ENCODE data around the gene SPOCK2. TPM values are rescaled to one million over a fixed set of nuclear protein-coding genes. Genes with fewer than 3 reads are reported as not detected.

Gene SPOCK2
- total and polyA plus RNA-seq, 2 of the 13 experiments (the other 11 are each of a cell fraction or from before 2014, with no cell fraction given), result 8.6 to 30.6 TPM

DNA sequence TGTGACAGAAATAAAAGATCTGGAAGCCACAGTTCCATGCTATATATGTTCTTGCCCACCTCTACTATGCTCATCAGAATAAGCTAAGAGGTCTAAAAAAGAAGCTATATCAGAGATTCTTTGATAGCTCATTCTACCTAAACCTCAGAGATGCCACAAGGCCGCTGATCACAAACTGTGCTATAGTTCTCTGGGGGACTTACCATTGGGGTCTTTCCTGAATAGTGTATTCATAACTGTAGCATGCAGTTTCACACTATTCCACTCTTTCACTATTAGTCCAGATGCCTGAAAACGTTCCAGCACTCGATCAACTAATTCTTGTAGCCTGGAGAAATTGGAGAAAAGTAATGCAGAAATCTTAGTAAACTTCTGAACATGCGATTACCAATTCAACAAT is 44.5 kb upstream of the SPOCK2 start:
- intact Hi-C loops (cut with micrococcal nuclease; ENCODE audit: unreplicated experiment), result no loop called here

DNA sequence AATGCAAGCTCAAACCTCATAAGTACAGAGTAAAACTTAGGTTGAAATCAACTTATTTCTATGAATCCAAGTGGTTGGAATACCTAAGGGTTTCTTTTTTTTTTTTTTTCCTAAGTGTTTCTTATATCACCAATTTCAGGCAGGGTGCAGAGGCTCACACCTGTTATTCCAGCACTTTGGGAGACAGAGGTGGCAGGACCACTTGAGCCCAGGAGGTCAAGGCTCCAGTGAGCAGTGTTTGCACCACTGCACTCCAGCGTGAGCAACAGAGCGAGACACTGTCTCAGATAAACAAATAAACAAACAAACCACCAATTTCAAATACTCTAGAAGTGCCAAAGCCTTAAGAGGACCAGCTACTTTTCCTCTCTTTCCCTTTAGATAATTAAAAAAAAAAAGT is 39.2 kb upstream of the SPOCK2 start:
- peaks cover 0 to 5% of the 10 kb centered on the region in 2 experiments; a peak in 4 of 5 replicates for H3K36me3 ChIP-seq (replicated peaks in 1 of 2; ENCODE audit: control insufficient read depth in 1 of 2, insufficient read depth in 2 of 2, low read length in 2 of 2)
- no peaks in the 10 kb centered on the region for H3K9me3 ChIP-seq (ENCODE audit: low read length)
- TF ChIP-seq KDM2A (CRISPR knock-in tag; IDR thresholded peaks at IDR 0.05; ENCODE audit: borderline replicate concordance, low read depth), result no peak
- no peaks in the 10 kb centered on the region for H3K79me2 ChIP-seq (ENCODE audit: insufficient read depth, low read length)
- no peak for ATAC-seq
- POLR2A ChIA-PET, result interaction anchor here (1.0 kb wide), 1 partner anchor 32 kb away, joined by 3 read pairs; no protein-coding TSS in a partner anchor
- no peak overlapping the region for H3K4me2 ChIP-seq (ENCODE audit: low read depth, low read length)
- DNase-seq (ENCODE audit: low spot score), result no peak
- H3K27me3 ChIP-seq (ENCODE audit: control insufficient read depth in 1 of 2, insufficient read depth in 2 of 2, low read length in 2 of 2), result no peaks in the 10 kb centered on the region
- intact Hi-C loops (cut with micrococcal nuclease; ENCODE audit: unreplicated experiment), result loop anchor here (10.0 kb wide), 1 partner anchor 97 kb away; no protein-coding TSS in a partner anchor
- WGBS (ENCODE audit: low lambda C conversion rate), result 98% methylated on average over 2 of the region's 2 CpGs
- CTCF ChIA-PET (ENCODE audit: low intra/inter-chr PET ratio, low total read pairs), result interaction anchor here (1.8 kb wide), 1 partner anchor 201 kb away, joined by 4 read pairs; no protein-coding TSS in a partner anchor
- in situ Hi-C loops (cut with HindIII; ENCODE audit: extremely low pct_ligation_motif_present, low pct_unique_long_range_greater_than_20kb), result no loop called here
- H3K4me3 ChIP-seq (replicated peaks in 1 of 3; ENCODE audit: insufficient read depth in 1 of 3, low read depth in 2 of 3, low read length in 3 of 3), result no peak overlapping the region
- no peaks in the 10 kb centered on the region for H3K4me1 ChIP-seq (ENCODE audit: insufficient read depth, low read length)
- no peak overlapping the region for H3K27ac ChIP-seq (ENCODE audit: extremely low read length, insufficient read depth, low read length)
- no peak overlapping the region for H2AFZ ChIP-seq (ENCODE audit: low read length)
- no peak for FAIRE-seq
- no peaks in the 10 kb centered on the region for H4K20me1 ChIP-seq (ENCODE audit: insufficient read depth, low read length)
- BruUV-seq (replicated peaks), result no TSS peak
- H3K9ac ChIP-seq (ENCODE audit: insufficient read depth, low read depth, low read length), result no peak overlapping the region

More for the DNA sequence above, 44.5 kb upstream of the SPOCK2 start:
- no peak for DNase-seq (ENCODE audit: low spot score)
- ChIA-PET POLR2A (no interaction called here), CTCF (ENCODE audit: low intra/inter-chr PET ratio, low total read pairs) (no interaction called here)
- Histone ChIP-seq H3K9me3 (ENCODE audit: low read length) (no peaks in the 10 kb centered on the region), H3K27me3 (ENCODE audit: control insufficient read depth in 1 of 2, insufficient read depth in 2 of 2, low read length in 2 of 2) (no peaks in the 10 kb centered on the region), H3K36me3 (replicated peaks in 1 of 2; ENCODE audit: control insufficient read depth in 1 of 2, insufficient read depth in 2 of 2, low read length in 2 of 2) (peaks cover 0 to 3% of the 10 kb centered on the region in 2 experiments; a peak in 3 of 5 replicates), H3K4me1 (ENCODE audit: insufficient read depth, low read length) (no peaks in the 10 kb centered on the region), H3K27ac (ENCODE audit: extremely low read length, insufficient read depth, low read length) (no peak overlapping the region), H2AFZ (ENCODE audit: low read length) (no peak overlapping the region), H3K4me2 (ENCODE audit: low read depth, low read length) (no peak overlapping the region), H3K4me3 (replicated peaks in 1 of 3; ENCODE audit: insufficient read depth in 1 of 3, low read depth in 2 of 3, low read length in 3 of 3) (no peak overlapping the region), H3K79me2 (ENCODE audit: insufficient read depth, low read length) (no peaks in the 10 kb centered on the region), H3K9ac (ENCODE audit: insufficient read depth, low read depth, low read length) (no peak overlapping the region), H4K20me1 (ENCODE audit: insufficient read depth, low read length) (no peaks in the 10 kb centered on the region)
- ATAC-seq, result no peak
- WGBS (ENCODE audit: low lambda C conversion rate), result 95% methylated on average over 4 of the region's 4 CpGs
- TF ChIP-seq HNRNPLL (IDR thresholded peaks at IDR 0.05; ENCODE audit: low read depth, low read length, poor library complexity, severe bottlenecking), result no peak
- BruUV-seq (replicated peaks), result no TSS peak
- no peak for FAIRE-seq
- in situ Hi-C loops (cut with HindIII; ENCODE audit: extremely low pct_ligation_motif_present, low pct_unique_long_range_greater_than_20kb), result no loop called here

Measured in HepG2 (cell line).